Measurements from ENCODE around the gene PERM1.

GRCh38 chr1:1011396-1011949 lies 29.6 kb upstream of the PERM1 start:
- TF ChIP-seq IFI16 (CRISPR knock-in tag; IDR thresholded peaks at IDR 0.05) (no peak), CUX1 (CRISPR knock-in tag; IDR thresholded peaks at IDR 0.05) (no peak), HDAC1 (IDR thresholded peaks at IDR 0.05) (no peak), AFF4 (CRISPR knock-in tag; IDR thresholded peaks at IDR 0.05) (no peak), NFATC3 (IDR thresholded peaks at IDR 0.05) (no peak), CEBPB (tag; IDR thresholded peaks at IDR 0.05) (no peak), PATZ1 (CRISPR knock-in tag; IDR thresholded peaks at IDR 0.05; ENCODE audit: borderline replicate concordance) (no peak), FOSL1 (tag; conservative IDR thresholded peaks at IDR 0.05) (no peak), BRCA1 (IDR thresholded peaks at IDR 0.05) (no peak), BRCA1 (CRISPR knock-in tag; IDR thresholded peaks at IDR 0.05) (no peak)
- TF ChIP-seq, protein P1, sequence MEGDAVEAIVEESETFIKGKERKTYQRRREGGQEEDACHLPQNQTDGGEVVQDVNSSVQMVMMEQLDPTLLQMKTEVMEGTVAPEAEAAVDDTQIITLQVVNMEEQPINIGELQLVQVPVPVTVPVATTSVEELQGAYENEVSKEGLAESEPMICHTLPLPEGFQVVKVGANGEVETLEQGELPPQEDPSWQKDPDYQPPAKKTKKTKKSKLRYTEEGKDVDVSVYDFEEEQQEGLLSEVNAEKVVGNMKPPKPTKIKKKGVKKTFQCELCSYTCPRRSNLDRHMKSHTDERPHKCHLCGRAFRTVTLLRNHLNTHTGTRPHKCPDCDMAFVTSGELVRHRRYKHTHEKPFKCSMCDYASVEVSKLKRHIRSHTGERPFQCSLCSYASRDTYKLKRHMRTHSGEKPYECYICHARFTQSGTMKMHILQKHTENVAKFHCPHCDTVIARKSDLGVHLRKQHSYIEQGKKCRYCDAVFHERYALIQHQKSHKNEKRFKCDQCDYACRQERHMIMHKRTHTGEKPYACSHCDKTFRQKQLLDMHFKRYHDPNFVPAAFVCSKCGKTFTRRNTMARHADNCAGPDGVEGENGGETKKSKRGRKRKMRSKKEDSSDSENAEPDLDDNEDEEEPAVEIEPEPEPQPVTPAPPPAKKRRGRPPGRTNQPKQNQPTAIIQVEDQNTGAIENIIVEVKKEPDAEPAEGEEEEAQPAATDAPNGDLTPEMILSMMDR (IDR thresholded peaks at IDR 0.05 in 2 of 3, conservative IDR thresholded peaks at IDR 0.05 in 1 of 3; ENCODE audit: insufficient read depth in 2 of 3, low read depth in 1 of 3, low read length in 3 of 3), result no peak

Measured in K562 (cell line).